Sigmoid colon (tissue), 7 donors: Measurements from ENCODE around the gene POLD2. TPM values are rescaled to one million over a fixed set of nuclear protein-coding genes. Genes with fewer than 3 reads are reported as not detected.

Source experiments
- DNase-seq: peaks from one replicate; pipeline ENCODE4 v3.0.0-alpha.2; 2019
- H3K27ac ChIP-seq, 4 donors: fragments of 200-600 bp; sonication (generic); one replicate each; pipeline ENCODE4 v1.5.1; 2016 to 2019; ENCODE audit warnings: mild to moderate bottlenecking in 1 of 4
- H3K27me3 ChIP-seq, 3 donors: fragments of 200-600 bp; sonication (generic); one replicate each; pipeline ENCODE4 v1.5.1; 2019; ENCODE audit warnings: mild to moderate bottlenecking in 1 of 3
- H3K36me3 ChIP-seq, 4 donors: fragments of 200-600 bp; sonication (generic); one replicate each; pipeline ENCODE4 v1.5.1; 2016 to 2019
- H3K4me1 ChIP-seq, 4 donors: fragments of 200-600 bp; sonication (generic); one replicate each; pipeline ENCODE4 v1.5.1; 2017 to 2019
- H3K4me3 ChIP-seq, 4 donors: fragments of 200-600 bp; sonication (generic); one replicate each; pipeline ENCODE4 v1.5.1; 2017 to 2019; ENCODE audit warnings: mild to moderate bottlenecking in 2 of 4, moderate library complexity in 1 of 4
- H3K9me3 ChIP-seq, 4 donors: fragments of 200-600 bp in 3 of 4; sonication (generic) in 3 of 4; one replicate each; pipeline versions ENCODE4 v1.5.1 to v1.6.1; 2013 to 2019
- CTCF ChIP-seq, 4 experiments: fragments of 450-650 bp in 3 of 4; fragments of 200-600 bp in 1 of 4; IDR thresholded peaks; one replicate each; pipeline ENCODE4 v1.5.1; 2016 to 2019; ENCODE audit warnings: antibody characterized with exemption in 4 of 4, mild to moderate bottlenecking in 3 of 4, moderate library complexity in 2 of 4
- EP300 ChIP-seq, 4 donors: sonication (generic); formaldehyde crosslinking; IDR thresholded peaks; one replicate each; pipeline ENCODE4 v1.6.1; 2017; ENCODE audit warnings: antibody characterized with exemption in 4 of 4
- POLR2A ChIP-seq, 2 donors: fragments of 450-650 bp; IDR thresholded peaks; one replicate each; pipeline ENCODE4 v1.6.1; 2016; ENCODE audit warnings: antibody characterized with exemption in 2 of 2, mild to moderate bottlenecking in 2 of 2, moderate library complexity in 2 of 2
- POLR2AphosphoS5 ChIP-seq, 4 donors: sonication (generic); formaldehyde crosslinking; IDR thresholded peaks; one replicate each; pipeline ENCODE4 v1.6.1; 2017; ENCODE audit warnings: antibody characterized with exemption in 4 of 4
- WGBS, 2 donors: extraction: QIAGEN DNeasy Blood & Tissue Kit; methylation state at CpG; one replicate each; pipeline ENCODE4 v1.1.7; 2013; 5-methylcytosine and 5-hydroxymethylcytosine counted together
- intact Hi-C: fragments of 100-400 bp; cut with DNase I; formaldehyde crosslinking; loops from one replicate; pipeline ENCODE4 v1.15.1; 2023
- polyA plus RNA-seq, 3 donors: library from polyadenylated mRNA; stranded (reverse); fragments of 200-250 nt; gene quantifications; one replicate each; pipeline ENCODE4 v1.2.3, GENCODE V29; 2013
- small RNA-seq, 3 donors: library from RNA; depleted of rRNA; stranded (forward); fragments of <200 nt; gene quantifications; one replicate each; pipeline ENCODE3, GENCODE V24; 2016
- total RNA-seq, 4 donors: library from RNA; depleted of rRNA; stranded (reverse); fragments of >200 nt; gene quantifications; one replicate each; pipeline ENCODE4 v1.1.0, GENCODE V29; 2016
- donor health status: healthy with polysubstance abuse.
- donor health status: Bipolar disorder and iron deficiency.
- donor health status: healthy.

POLD2 gene
- total and polyA plus RNA-seq, 7 donors, result 20.3 to 91.2 (median 35.4) TPM

DNA sequence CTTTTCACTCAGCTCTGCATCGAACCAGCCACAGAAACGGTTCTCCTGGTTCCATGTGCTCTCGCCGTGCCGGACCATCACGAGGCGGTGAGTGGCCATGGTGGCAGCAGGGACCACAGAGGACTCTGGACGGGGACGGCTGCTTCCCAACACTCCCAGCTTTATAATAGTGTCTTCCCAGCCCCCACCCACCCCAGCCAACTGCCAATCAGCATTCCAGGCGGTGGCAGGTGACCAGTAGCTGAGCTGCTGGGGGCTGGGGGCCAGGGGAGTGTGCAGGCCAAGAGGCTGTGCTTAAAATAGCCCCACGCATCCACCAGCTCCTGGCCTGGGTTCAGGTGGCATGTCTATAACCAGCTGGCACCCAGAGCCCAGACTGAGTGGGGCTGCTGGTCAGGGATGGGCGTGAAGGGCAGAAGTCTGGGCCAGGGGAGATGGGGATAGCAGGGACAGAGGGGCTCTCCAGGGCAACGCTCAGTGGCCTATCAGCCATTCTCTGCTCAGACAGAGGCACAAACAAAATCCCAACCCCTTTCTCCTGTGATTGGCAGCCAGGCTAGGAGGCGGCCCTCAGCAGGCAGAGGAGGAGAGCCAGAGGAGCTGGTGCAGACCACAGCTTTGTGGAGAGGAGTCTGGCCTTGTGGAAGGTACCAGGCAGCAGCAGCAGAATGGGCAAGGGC is 57.8 kb downstream of the POLD2 start, which contains the start of gene PGAM2:
TSS of gene PGAM2 (minus strand) at position 137 of the 680 bp plus-strand sequence. CDS start at position 99, 38 bp downstream.
- Histone ChIP-seq H3K4me3 (peak within 1 kb of the TSS in 1 of 4 donors; percentile 4), H3K36me3 (peaks cover 0 to 23% (median 4%) of the 10 kb centered on the region in 4 donors), H3K27me3 (no peaks in the 10 kb centered on the region), H3K27ac (peak within 1 kb of the TSS in 1 of 4 donors; percentile 32), H3K9me3 (no peaks in the 10 kb centered on the region), H3K4me1 (peaks cover 0 to 25% (median 20%) of the 10 kb centered on the region in 4 donors)
- intact Hi-C loops, result no loop called here
- TF ChIP-seq POLR2AphosphoS5 (IDR thresholded peaks at IDR 0.05), result peak in 2 of 4 donors; percentile 37 to 40
- TF ChIP-seq EP300 (IDR thresholded peaks at IDR 0.05), result no peak
- WGBS, 2 donors, result 25 to 38% methylated on average over 14 of the region's 14 CpGs
- peak; percentile 79 for DNase-seq

DNA sequence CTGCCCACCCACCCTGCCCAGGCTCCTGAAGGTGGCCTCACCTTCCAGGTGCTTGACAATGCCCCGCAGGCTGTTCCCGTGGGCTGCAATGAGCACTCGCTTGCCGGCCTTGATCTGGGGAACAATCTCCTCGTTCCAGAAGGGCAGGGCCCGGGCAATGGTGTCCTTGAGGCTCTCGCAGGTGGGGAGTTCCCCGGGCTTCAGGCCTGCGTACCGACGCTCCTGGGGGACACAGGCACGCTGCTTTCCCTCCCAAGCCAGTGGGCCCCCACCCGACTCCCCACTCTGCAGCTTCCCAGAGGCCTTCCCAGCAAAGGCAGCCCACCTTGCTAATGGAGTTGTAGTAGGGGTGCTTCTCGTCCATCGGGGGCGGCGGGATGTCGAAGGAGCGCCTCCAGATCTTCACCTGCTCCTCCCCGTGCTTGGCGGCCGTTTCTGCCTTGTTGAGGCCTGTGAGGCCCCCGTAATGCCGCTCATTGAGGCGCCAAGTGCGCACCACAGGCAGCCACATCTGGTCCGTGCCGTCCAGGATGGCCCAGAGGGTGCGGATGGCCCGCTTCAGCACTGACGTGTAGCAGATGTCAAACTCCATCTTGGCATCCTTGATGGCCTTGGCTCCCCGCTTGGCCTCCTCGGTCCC is 58.4 kb downstream of the POLD2 start:
- H3K27ac ChIP-seq, result no peak overlapping the region
- TF ChIP-seq POLR2A (IDR thresholded peaks at IDR 0.05) (no peak), POLR2AphosphoS5 (IDR thresholded peaks at IDR 0.05) (no peak), CTCF (IDR thresholded peaks at IDR 0.05) (no peak), EP300 (IDR thresholded peaks at IDR 0.05) (no peak)
- WGBS, 2 donors, result 14 to 46% methylated on average over 33 of the region's 33 CpGs
- intact Hi-C loops, result no loop called here
- no peaks in the 10 kb centered on the region for H3K9me3 ChIP-seq
- H3K27me3 ChIP-seq, result no peaks in the 10 kb centered on the region
- H3K4me1 ChIP-seq, result peaks cover 0 to 25% (median 20%) of the 10 kb centered on the region in 4 donors
- H3K4me3 ChIP-seq, result peak overlapping the region in 1 of 4 donors; percentile 4
- DNase-seq, result peak; percentile 68
- peaks cover 1 to 29% (median 8%) of the 10 kb centered on the region in 4 donors for H3K36me3 ChIP-seq

Small RNA genes lying within 50 kb of the gene (small RNA-seq; reads per million reads assigned to genes)
- 0 reads per million in 3 donors for gene RNA5SP230

Other genes starting within 250 kb of the POLD2 start
- 10 to 100 TPM; 18.4 to 32.7 (median 24.0) TPM for gene URGCP, start 217.0 kb downstream of the POLD2 start, total RNA-seq
- gene URGCP, start 217.0 kb downstream of the POLD2 start, polyA plus RNA-seq, result 10 to 100 TPM; 18.0 to 28.8 (median 21.5) TPM
- gene UBE2D4, start 197.1 kb downstream of the POLD2 start, total RNA-seq, result 10 to 100 TPM; 24.0 to 37.1 (median 28.5) TPM
- 10 to 100 TPM in 2 of 3 donors, 1 to 10 TPM in 1; 7.5 to 14.1 (median 13.8) TPM for gene UBE2D4, start 197.1 kb downstream of the POLD2 start, polyA plus RNA-seq
- gene SPDYE1, start 125.7 kb downstream of the POLD2 start, total RNA-seq, result not detected
- not detected for gene SPDYE1, start 125.7 kb downstream of the POLD2 start, polyA plus RNA-seq
- gene DBNL, start 78.8 kb downstream of the POLD2 start, total RNA-seq, result 100 to 1,000 TPM in 1 of 4 donors, 10 to 100 TPM in 3; 76.7 to 124 (median 86.6) TPM
- gene DBNL, start 78.8 kb downstream of the POLD2 start, polyA plus RNA-seq, result 100 to 1,000 TPM in 2 of 3 donors, 10 to 100 TPM in 1; 91.9 to 149 (median 102) TPM
- gene PGAM2, start 58.0 kb downstream of the POLD2 start, total RNA-seq, result 1 to 10 TPM in 2 of 4 donors, under 1 TPM in 2; 0.71 to 2.1 (median 1.1) TPM
- 1 to 10 TPM in 2 of 3 donors, not detected in 1; 1.2 to 3.0 TPM for gene PGAM2, start 58.0 kb downstream of the POLD2 start, polyA plus RNA-seq
- gene POLM, start 41.0 kb downstream of the POLD2 start, total RNA-seq, result 10 to 100 TPM; 17.5 to 39.9 (median 24.8) TPM
- 10 to 100 TPM in 1 of 3 donors, 1 to 10 TPM in 2; 5.5 to 23.4 (median 9.6) TPM for gene POLM, start 41.0 kb downstream of the POLD2 start, polyA plus RNA-seq
- 100 to 1,000 TPM in 2 of 4 donors, 10 to 100 TPM in 2; 74.6 to 182 (median 128) TPM for gene AEBP1, start 19.2 kb downstream of the POLD2 start, total RNA-seq
- 10 to 100 TPM in 2 of 3 donors, 1 to 10 TPM in 1; 2.5 to 37.7 (median 12.0) TPM for gene AEBP1, start 19.2 kb downstream of the POLD2 start, polyA plus RNA-seq
- gene MYL7, start 17.8 kb upstream of the POLD2 start, total RNA-seq, result not detected
- 1 to 10 TPM in 1 of 3 donors, under 1 TPM in 1, not detected in 1; 0.39 to 7.2 TPM for gene MYL7, start 17.8 kb upstream of the POLD2 start, polyA plus RNA-seq
- 1 to 10 TPM in 2 of 4 donors, under 1 TPM in 1, not detected in 1; 0.27 to 1.8 (median 1.4) TPM for gene GCK, start 65.9 kb upstream of the POLD2 start, total RNA-seq
- gene GCK, start 65.9 kb upstream of the POLD2 start, polyA plus RNA-seq, result under 1 TPM in 2 of 3 donors, not detected in 1; 0.32 to 0.60 TPM
- gene YKT6, start 77.4 kb upstream of the POLD2 start, total RNA-seq, result 10 to 100 TPM; 39.2 to 50.1 (median 44.5) TPM
- gene YKT6, start 77.4 kb upstream of the POLD2 start, polyA plus RNA-seq, result 10 to 100 TPM; 63.1 to 95.5 (median 73.3) TPM
- gene CAMK2B, start 202.0 kb upstream of the POLD2 start, total RNA-seq, result 1 to 10 TPM in 3 of 4 donors, under 1 TPM in 1; 0.83 to 3.2 (median 1.9) TPM
- 1 to 10 TPM in 1 of 3 donors, under 1 TPM in 1, not detected in 1; 0.23 to 1.2 TPM for gene CAMK2B, start 202.0 kb upstream of the POLD2 start, polyA plus RNA-seq